A673 (cell line): ENCODE measurements around the gene SSB. TPM values are rescaled to one million over a fixed set of nuclear protein-coding genes. Genes with fewer than 3 reads are reported as not detected.
"Not testable (repeated sequence)": the region's sequence is repeated elsewhere in the genome, so short reads cannot be mapped to it uniquely, and the experiment has no call there.

Source experiments
- BruUV-seq: library from RNA; stranded (reverse); fragments of 400-500 nt; replicated peaks from 2 replicates; lab custom pipeline; 2021; lab: Mats Ljungman, UMichigan
- CTCF ChIA-PET: fragments of 300-600 bp; sonication (Branson Sonifier 250); formaldehyde crosslinking; loops from one replicate; lab custom pipeline; 2022; ENCODE audit warnings: antibody characterized with exemption; lab: Charles Lee
- POLR2A ChIA-PET: fragments of 300-600 bp; sonication (Branson Sonifier 250); formaldehyde crosslinking; loops from one replicate; lab custom pipeline; 2022; ENCODE audit warnings: antibody characterized with exemption; ENCODE audit not compliant: low non-redundant PET; lab: Charles Lee
- DNase-seq: peaks from one replicate; pipeline ENCODE4 v3.0.0-alpha.2; 2015; ENCODE audit warnings: low spot score
- H3K27ac ChIP-seq: fragments of 200-600 bp; sonication (generic); 2 replicates; pipeline ENCODE4 v1.5.1; 2016; ENCODE audit warnings: mixed run types, low read depth, mild to moderate bottlenecking, mixed read lengths, antibody characterized with exemption, low read length; ENCODE audit not compliant: poor library complexity, severe bottlenecking
- H3K27me3 ChIP-seq: fragments of 200-600 bp; sonication (generic); replicated peaks from 2 replicates; pipeline ENCODE4 v1.6.1; 2017; ENCODE audit warnings: mixed run types, low read depth, mild to moderate bottlenecking, mixed read lengths, antibody characterized with exemption, low read length; ENCODE audit not compliant: insufficient read depth, poor library complexity
- H3K36me3 ChIP-seq: fragments of 200-600 bp; sonication (generic); 2 replicates; pipeline ENCODE4 v1.6.1; 2016; ENCODE audit warnings: mixed run types, mild to moderate bottlenecking, mixed read lengths, antibody characterized with exemption, low read length; ENCODE audit not compliant: insufficient read depth, poor library complexity, severe bottlenecking
- H3K4me1 ChIP-seq: fragments of 200-600 bp; sonication (generic); 2 replicates; pipeline ENCODE4 v1.6.1; 2017; ENCODE audit warnings: mixed run types, mild to moderate bottlenecking, mixed read lengths, antibody characterized with exemption, low read length; ENCODE audit not compliant: insufficient read depth, poor library complexity, severe bottlenecking
- H3K4me3 ChIP-seq: fragments of 200-600 bp; sonication (generic); 2 replicates; pipeline ENCODE4 v1.5.1; 2016; ENCODE audit warnings: low read depth, mixed run types, mild to moderate bottlenecking, mixed read lengths, low read length; ENCODE audit not compliant: poor library complexity, severe bottlenecking
- H3K9me3 ChIP-seq: fragments of 200-600 bp; sonication (generic); 2 replicates; pipeline ENCODE4 v1.6.1; 2016; ENCODE audit warnings: mixed run types, low read depth, mild to moderate bottlenecking, mixed read lengths, antibody characterized with exemption, low read length; ENCODE audit not compliant: poor library complexity, severe bottlenecking
- EZH2 ChIP-seq: fragments of 200-600 bp; sonication (generic); IDR thresholded peaks from 2 replicates; pipeline ENCODE4 v1.6.1; 2017; ENCODE audit warnings: borderline replicate concordance, low read depth, mild to moderate bottlenecking, mixed read lengths, antibody characterized with exemption, low read length; ENCODE audit not compliant: poor library complexity, severe bottlenecking
- intact Hi-C: fragments of 100-400 bp; cut with micrococcal nuclease; formaldehyde crosslinking; loops from one replicate; pipeline ENCODE4 v1.10.0; 2022; ENCODE audit not compliant: unreplicated experiment
- total RNA-seq: library from RNA; stranded (reverse); gene quantifications from 2 replicates; pipeline ENCODE4 v1.2.3, GENCODE V29; 2021
- TF ChIP-seq, protein P1 (sequence below): fragments of 300-800, 200-600 bp; sonication (generic); conservative IDR thresholded peaks from 2 replicates; pipeline ENCODE4 v1.5.1; 2017; ENCODE audit warnings: low read depth, mild to moderate bottlenecking, antibody characterized with exemption, low read length, moderate library complexity, mixed read lengths

Gene SSB
- total RNA-seq, 1 experiment from 2014 or later, result 231 TPM

DNA sequence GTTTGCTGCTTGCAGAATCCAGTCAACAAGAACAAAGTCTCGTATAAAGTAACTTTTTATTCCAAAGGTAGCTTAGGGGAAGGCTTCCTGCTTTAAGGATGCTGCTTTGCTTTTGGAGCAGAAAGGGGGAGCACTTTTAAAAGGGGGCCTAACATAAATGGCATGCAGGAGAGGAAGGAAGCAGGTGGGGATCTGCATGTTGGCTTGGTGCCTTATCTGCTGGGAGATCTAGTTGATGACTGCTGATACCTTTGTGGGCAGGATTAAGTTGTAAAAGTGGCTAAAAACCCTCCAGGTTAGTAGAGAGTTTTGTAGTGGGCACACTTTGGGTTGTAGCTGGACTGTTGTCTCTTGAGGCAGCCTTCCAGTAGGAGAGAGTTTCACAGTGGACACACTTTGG, 51.0 kb downstream of the SSB start:
- H3K27me3 ChIP-seq, result no peaks in the 10 kb centered on the region
- no peaks in the 10 kb centered on the region for H3K36me3 ChIP-seq
- no peak for DNase-seq
- BruUV-seq, result no TSS peak
- H3K4me1 ChIP-seq, result peaks cover 4% of the 10 kb centered on the region
- TF ChIP-seq, protein P1, sequence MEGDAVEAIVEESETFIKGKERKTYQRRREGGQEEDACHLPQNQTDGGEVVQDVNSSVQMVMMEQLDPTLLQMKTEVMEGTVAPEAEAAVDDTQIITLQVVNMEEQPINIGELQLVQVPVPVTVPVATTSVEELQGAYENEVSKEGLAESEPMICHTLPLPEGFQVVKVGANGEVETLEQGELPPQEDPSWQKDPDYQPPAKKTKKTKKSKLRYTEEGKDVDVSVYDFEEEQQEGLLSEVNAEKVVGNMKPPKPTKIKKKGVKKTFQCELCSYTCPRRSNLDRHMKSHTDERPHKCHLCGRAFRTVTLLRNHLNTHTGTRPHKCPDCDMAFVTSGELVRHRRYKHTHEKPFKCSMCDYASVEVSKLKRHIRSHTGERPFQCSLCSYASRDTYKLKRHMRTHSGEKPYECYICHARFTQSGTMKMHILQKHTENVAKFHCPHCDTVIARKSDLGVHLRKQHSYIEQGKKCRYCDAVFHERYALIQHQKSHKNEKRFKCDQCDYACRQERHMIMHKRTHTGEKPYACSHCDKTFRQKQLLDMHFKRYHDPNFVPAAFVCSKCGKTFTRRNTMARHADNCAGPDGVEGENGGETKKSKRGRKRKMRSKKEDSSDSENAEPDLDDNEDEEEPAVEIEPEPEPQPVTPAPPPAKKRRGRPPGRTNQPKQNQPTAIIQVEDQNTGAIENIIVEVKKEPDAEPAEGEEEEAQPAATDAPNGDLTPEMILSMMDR, result no peak
- TF ChIP-seq EZH2, result no peak
- no peaks in the 10 kb centered on the region for H3K9me3 ChIP-seq
- CTCF ChIA-PET, result no interaction called here
- intact Hi-C loops, result no loop called here
- POLR2A ChIA-PET, result no interaction called here
- H3K4me3 ChIP-seq, result no peak overlapping the region
- H3K27ac ChIP-seq, result no peak overlapping the region

DNA sequence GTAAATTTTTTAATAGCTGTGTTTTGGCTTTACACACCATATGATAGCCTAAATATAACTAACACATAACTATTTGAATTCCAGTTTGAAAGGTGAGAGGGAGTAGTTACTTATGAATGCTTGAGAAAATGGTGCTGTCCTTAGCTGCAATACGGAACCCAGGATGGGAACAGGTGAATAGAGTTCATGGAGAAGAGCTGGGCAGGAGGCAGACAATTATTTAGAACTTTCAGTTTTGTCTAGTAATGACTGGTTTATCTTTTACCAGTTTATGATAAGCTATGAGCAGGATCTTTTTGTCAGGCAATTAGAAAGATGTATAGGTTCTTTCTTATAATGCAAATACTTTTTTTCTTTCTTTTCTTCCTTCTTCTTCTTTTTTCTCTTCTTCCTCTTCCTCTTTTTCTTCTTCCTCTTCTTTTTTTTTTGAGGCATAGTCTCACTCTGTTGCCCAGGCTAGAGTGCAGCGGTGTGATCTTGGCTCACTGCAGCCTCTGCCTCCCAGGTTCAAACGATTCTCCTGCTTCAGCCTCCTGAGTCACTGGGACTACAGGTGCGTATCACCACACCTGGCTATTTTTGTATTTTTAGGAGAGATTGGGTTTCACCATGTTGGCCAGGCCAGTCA, 54.5 kb downstream of the SSB start:
- ChIA-PET CTCF (no interaction called here), POLR2A (no interaction called here)
- no TSS peak for BruUV-seq
- H3K27me3 ChIP-seq, result no peaks in the 10 kb centered on the region
- no peak for DNase-seq
- H3K27ac ChIP-seq, result no peak overlapping the region
- intact Hi-C loops, result no loop called here
- H3K36me3 ChIP-seq, result no peaks in the 10 kb centered on the region
- H3K4me1 ChIP-seq, result no peaks in the 10 kb centered on the region
- TF ChIP-seq, protein P1, result no peak
- no peak for TF ChIP-seq EZH2
- H3K9me3 ChIP-seq, result no peaks in the 10 kb centered on the region
- no peak overlapping the region for H3K4me3 ChIP-seq

DNA sequence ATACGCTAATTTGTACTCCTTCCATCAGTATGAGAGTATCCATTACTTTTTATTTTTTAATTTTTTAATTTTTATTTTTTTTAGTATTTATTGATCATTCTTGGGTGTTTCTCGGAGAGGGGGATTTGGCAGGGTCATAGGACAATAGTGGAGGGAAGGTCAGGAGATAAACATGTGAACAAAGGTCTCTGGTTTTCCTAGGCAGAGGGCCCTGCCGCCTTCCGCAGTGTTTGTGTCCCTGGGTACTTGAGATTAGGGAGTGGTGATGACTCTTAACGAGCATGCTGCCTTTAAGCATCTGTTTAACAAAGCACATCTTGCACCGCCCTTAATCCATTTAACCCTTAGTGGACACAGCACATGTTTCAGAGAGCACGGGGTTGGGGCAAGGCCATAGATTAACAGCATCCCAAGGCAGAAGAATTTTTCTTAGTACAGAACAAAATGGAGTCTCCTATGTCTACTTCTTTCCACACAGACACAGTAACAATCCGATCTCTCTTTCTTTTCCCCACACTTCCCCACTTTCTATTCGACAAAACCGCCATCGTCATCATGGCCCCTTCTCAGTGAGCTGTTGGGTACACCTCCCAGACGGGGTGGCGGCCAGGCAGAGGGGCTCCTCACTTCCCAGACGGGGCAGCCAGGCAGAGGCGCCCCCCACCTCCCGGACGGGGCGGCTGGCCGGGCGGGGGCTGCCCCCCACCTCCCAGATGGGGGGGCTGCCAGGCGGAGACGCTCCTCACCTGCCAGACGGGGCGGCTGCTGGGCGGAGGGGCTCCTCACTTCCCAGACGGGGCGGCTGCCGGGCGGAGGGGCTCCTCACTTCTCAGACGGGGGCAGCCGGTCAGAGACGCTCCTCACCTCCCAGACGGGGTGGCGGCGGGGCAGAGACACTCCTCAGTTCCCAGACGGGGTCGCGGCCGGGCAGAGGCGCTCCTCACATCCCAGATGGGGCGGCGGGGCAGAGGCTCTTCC, 56.9 kb downstream of the SSB start:
- BruUV-seq, CTCF ChIA-PET: not testable (repeated sequence)

More for the DNA sequence above, 56.9 kb downstream of the SSB start:
- POLR2A ChIA-PET, H3K4me1 ChIP-seq, H3K27me3 ChIP-seq, H3K4me3 ChIP-seq, DNase-seq, H3K36me3 ChIP-seq, intact Hi-C loops, H3K9me3 ChIP-seq, H3K27ac ChIP-seq: not testable (repeated sequence)
